SK-N-SH treated with all-trans-retinoic acid at 6 μM for 48 hours (cell line): Measurements from ENCODE around the gene MYDGF.

Source experiments
- CSDC2 ChIP-seq: fragments of 250-450 bp; sonication (Bioruptor Pico); IDR thresholded peaks from 2 replicates; pipeline ENCODE4 v1.5.0; 2020; ENCODE audit warnings: mild to moderate bottlenecking, moderate library complexity
- OSR1 ChIP-seq: fragments of 250-450 bp; sonication (Bioruptor Pico); IDR thresholded peaks from 2 replicates; pipeline ENCODE4 v1.8.0; 2022; ENCODE audit warnings: moderate library complexity, mild to moderate bottlenecking, inconsistent platforms
- PATZ1 ChIP-seq: fragments of 250-450 bp; sonication (Bioruptor Pico); IDR thresholded peaks from 2 replicates; pipeline ENCODE4 v1.8.0; 2020; ENCODE audit warnings: mild to moderate bottlenecking, moderate library complexity, borderline replicate concordance
- PPARA ChIP-seq: fragments of 250-450 bp; sonication (Bioruptor Pico); IDR thresholded peaks from 2 replicates; pipeline ENCODE4 v1.5.0; 2020; ENCODE audit warnings: mild to moderate bottlenecking, borderline replicate concordance
- TOX ChIP-seq: fragments of 250-450 bp; sonication (Bioruptor Pico); IDR thresholded peaks from 2 replicates; pipeline ENCODE4 v1.8.0; 2021; ENCODE audit warnings: mild to moderate bottlenecking, moderate library complexity, borderline replicate concordance
- TSHZ2 ChIP-seq: fragments of 250-450 bp; sonication (Bioruptor Pico); IDR thresholded peaks from 2 replicates; pipeline ENCODE4 v1.5.0; 2020; ENCODE audit warnings: mild to moderate bottlenecking, moderate library complexity
- ZFP3 ChIP-seq: fragments of 250-450 bp; sonication (Bioruptor Pico); IDR thresholded peaks from 2 replicates; pipeline ENCODE4 v1.5.0; 2020; ENCODE audit warnings: mild to moderate bottlenecking, moderate library complexity
- ZNF8 ChIP-seq: fragments of 450-650 bp; formaldehyde crosslinking; IDR thresholded peaks from 2 replicates; pipeline ENCODE4 v1.5.0; 2020; ENCODE audit warnings: mild to moderate bottlenecking, moderate library complexity
- TF ChIP-seq, protein P1 (sequence below): fragments of 250-450 bp; sonication (Bioruptor Pico); IDR thresholded peaks from 2 replicates; pipeline ENCODE4 v1.5.1; 2020; ENCODE audit warnings: low read depth, mild to moderate bottlenecking, moderate library complexity
- TF ChIP-seq, protein P2 (sequence below): fragments of 250-450 bp; sonication (Bioruptor Pico); IDR thresholded peaks from 2 replicates; pipeline ENCODE4 v1.8.0; 2021; ENCODE audit warnings: low read depth, mild to moderate bottlenecking, moderate library complexity, borderline replicate concordance

DNA sequence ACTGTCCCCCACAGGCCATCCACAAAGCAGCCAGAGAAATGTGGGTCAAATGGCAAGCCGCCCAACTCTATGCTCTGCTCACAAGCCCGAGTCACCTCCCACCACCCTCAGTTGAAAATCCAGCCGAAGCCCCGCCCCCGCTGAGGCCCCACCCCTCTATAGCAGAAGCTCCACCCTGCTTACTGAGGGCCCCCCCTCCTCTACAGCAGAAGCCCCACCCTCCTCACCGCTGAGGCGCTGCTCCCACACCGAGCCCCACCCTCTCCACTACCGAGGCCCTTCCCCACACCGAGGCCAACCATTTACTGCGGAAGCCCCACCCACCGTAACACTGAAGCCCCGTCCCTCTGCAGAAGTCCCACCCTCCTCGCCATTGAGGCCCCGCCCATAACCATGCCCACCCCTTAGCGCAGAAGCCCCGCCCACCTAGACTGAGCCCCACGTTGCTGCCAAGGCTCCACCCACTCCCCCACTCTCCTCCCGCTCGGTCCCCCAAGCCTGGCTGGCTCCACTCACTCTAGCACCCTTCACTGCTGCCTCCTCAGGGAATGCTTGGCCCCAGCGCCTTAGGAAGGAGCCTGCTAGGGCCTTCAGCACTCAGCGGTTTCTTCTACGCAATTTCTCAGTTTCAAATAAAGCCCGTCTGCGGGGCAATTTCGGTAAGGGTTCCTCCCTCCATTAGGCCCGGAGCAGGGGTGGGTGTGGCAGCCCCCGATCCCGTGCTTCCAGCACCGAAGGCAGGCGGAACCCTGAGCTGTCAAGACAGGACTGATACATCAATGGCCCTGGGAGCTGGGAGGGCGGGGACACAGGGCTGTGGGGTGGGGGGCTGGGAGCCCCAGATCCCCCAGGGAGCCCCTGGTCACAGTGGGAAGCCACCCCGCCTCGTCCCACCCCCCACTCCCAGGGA is 9.0 kb upstream of the MYDGF start:
- TF ChIP-seq ZFP3 (CRISPR knock-in tag) (no peak), ZNF8 (CRISPR knock-in tag) (no peak), TSHZ2 (CRISPR knock-in tag) (no peak), PATZ1 (CRISPR knock-in tag) (no peak), TOX (CRISPR knock-in tag) (no peak), CSDC2 (no peak), OSR1 (no peak), PPARA (CRISPR knock-in tag) (no peak)
- TF ChIP-seq, protein P1, sequence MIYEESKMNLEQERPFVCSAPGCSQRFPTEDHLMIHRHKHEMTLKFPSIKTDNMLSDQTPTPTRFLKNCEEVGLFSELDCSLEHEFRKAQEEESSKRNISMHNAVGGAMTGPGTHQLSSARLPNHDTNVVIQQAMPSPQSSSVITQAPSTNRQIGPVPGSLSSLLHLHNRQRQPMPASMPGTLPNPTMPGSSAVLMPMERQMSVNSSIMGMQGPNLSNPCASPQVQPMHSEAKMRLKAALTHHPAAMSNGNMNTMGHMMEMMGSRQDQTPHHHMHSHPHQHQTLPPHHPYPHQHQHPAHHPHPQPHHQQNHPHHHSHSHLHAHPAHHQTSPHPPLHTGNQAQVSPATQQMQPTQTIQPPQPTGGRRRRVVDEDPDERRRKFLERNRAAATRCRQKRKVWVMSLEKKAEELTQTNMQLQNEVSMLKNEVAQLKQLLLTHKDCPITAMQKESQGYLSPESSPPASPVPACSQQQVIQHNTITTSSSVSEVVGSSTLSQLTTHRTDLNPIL (CRISPR knock-in tag): no peak
- TF ChIP-seq, protein P2, sequence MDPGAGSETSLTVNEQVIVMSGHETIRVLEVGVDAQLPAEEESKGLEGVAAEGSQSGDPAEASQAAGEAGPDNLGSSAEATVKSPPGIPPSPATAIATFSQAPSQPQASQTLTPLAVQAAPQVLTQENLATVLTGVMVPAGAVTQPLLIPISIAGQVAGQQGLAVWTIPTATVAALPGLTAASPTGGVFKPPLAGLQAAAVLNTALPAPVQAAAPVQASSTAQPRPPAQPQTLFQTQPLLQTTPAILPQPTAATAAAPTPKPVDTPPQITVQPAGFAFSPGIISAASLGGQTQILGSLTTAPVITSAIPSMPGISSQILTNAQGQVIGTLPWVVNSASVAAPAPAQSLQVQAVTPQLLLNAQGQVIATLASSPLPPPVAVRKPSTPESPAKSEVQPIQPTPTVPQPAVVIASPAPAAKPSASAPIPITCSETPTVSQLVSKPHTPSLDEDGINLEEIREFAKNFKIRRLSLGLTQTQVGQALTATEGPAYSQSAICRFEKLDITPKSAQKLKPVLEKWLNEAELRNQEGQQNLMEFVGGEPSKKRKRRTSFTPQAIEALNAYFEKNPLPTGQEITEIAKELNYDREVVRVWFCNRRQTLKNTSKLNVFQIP (CRISPR knock-in tag): no peak
